HG02943 (cell line): ENCODE measurements around the gene TBC1D5.
"Not testable (repeated sequence)": the region's sequence is repeated elsewhere in the genome, so short reads cannot be mapped to it uniquely, and the experiment has no call there.

Experiments used
- ATAC-seq: cut with Tn5 transposase; IDR thresholded peaks from one replicate; pipeline ENCODE4 v1.9.1; 2021; ENCODE audit warnings: mild to moderate bottlenecking, low read depth, moderate library complexity; ENCODE audit not compliant: unreplicated experiment

TBC1D5 gene

GRCh38 chr3:17555525-17555924, 186.9 kb downstream of the TBC1D5 start:
- no peak for ATAC-seq

- ATAC-seq: no peak
Measured at GRCh38 chr3:17554078-17554477, 188.4 kb downstream of the TBC1D5 start.

- no peak for ATAC-seq
Measured at GRCh38 chr3:17553080-17553479, 189.4 kb downstream of the TBC1D5 start.

- no peak for ATAC-seq
Measured at GRCh38 chr3:17552351-17552750, 190.1 kb downstream of the TBC1D5 start.

GRCh38 chr3:17551895-17552294, 190.5 kb downstream of the TBC1D5 start:
- no peak for ATAC-seq

GRCh38 chr3:17551333-17551732, 191.1 kb downstream of the TBC1D5 start:
- ATAC-seq: no peak

- no peak for ATAC-seq
Measured at GRCh38 chr3:17550624-17551023, 191.8 kb downstream of the TBC1D5 start.

GRCh38 chr3:17546500-17547255, 195.8 kb downstream of the TBC1D5 start:
- no peak for ATAC-seq

- no peak for ATAC-seq
Measured at GRCh38 chr3:17544632-17545031, 197.8 kb downstream of the TBC1D5 start.

- ATAC-seq: no peak
Measured at GRCh38 chr3:17542591-17542990, 199.8 kb downstream of the TBC1D5 start.

GRCh38 chr3:17539436-17539835, 203.0 kb downstream of the TBC1D5 start:
- ATAC-seq: no peak

- ATAC-seq: no peak
Measured at GRCh38 chr3:17535274-17535673, 207.2 kb downstream of the TBC1D5 start.

- not testable (repeated sequence) for ATAC-seq
Measured at GRCh38 chr3:17532446-17532845, 210.0 kb downstream of the TBC1D5 start.

GRCh38 chr3:17529677-17530076, 212.8 kb downstream of the TBC1D5 start:
- ATAC-seq: no peak

GRCh38 chr3:17518189-17519059, 224.0 kb downstream of the TBC1D5 start:
- ATAC-seq: no peak

GRCh38 chr3:17515445-17516234, 226.8 kb downstream of the TBC1D5 start:
- ATAC-seq: no peak

GRCh38 chr3:17514597-17514996, 227.8 kb downstream of the TBC1D5 start:
- ATAC-seq: no peak

GRCh38 chr3:17510265-17510664, 232.2 kb downstream of the TBC1D5 start:
- ATAC-seq: no peak

GRCh38 chr3:17508180-17508752, 234.2 kb downstream of the TBC1D5 start:
- no peak for ATAC-seq

- no peak for ATAC-seq
Measured at GRCh38 chr3:17507480-17507879, 235.0 kb downstream of the TBC1D5 start.

GRCh38 chr3:17505856-17506255, 236.6 kb downstream of the TBC1D5 start:
- ATAC-seq: no peak
